HG02798 (cell line): Measurements from ENCODE around the gene NT5DC1.
A peak's percentile ranks its signal among the peaks of the same experiment; 100 is the strongest.

Experiments used
- ATAC-seq: cut with Tn5 transposase; IDR thresholded peaks from one replicate; pipeline ENCODE4 v1.9.1; 2021; ENCODE audit warnings: mild to moderate bottlenecking; ENCODE audit not compliant: unreplicated experiment, poor library complexity

NT5DC1 gene

DNA sequence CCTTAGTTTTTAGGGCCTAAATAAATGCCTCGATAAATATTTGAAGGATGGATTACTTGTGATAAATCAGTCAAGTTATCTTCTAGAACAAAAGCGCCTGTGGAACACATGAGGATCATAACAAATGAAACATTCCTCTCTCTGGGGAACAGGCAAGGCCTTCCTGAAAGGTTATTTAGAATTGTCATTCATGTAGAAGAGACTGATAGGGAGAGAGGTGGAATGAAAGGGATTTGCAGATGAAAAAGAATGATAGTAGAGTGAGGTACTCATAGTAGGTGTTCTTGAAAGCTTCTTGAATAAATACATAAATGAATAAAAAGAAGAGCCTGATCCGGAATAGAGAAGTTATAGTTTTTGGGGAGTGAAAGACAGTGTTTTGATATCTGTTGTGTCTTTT, 122.7 kb downstream of the NT5DC1 start:
- ATAC-seq = no peak

DNA sequence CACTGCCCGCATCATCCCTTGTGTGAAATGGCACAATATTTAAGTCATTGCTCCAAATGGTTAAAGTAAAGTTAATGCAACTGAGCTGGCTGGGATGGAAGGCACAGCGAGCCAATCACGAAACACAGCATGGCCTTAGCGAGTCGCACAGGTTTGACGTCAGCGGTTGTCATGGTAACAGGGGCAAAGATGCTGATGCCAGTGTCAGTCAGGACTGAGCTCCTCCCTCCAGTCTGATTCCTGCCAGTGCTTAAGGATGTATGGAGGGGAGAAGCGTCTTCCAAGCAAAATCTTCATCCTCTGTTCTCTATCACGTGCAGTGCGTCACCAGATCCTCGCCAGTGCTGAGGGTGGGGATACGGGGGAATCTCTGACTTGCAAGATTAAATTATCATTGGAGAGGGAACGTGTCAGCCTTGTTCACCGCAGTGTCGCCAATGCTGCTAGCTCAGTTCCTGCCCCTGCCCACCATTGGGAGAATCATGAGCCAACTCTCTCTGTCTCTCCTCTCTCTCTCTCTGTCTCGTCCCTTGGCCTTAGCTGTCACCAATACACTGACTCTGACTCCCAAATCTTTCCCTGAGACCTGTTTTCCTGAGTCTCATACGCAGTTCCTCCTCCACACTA, 128.7 kb downstream of the NT5DC1 start:
- ATAC-seq = no peak

DNA sequence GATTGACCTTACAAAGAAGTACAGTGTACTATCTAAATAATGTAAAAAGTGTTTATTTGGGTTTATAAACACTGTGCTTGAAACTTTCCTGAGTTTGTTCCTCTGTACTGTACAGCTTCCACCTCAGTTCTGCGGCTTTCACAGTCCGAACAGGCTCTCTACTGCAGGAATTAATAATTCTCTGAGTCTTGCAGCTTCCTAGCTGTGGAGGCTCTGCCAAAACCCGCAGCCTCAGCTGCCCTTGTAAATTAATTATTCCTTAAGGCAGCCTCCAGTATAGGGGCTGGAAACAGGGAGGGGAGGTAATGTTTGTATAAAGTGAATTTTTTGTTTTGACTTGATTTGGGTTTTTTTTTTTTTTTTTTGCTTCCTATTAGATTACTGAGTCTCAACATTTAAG, 134.0 kb downstream of the NT5DC1 start:
- no peak for ATAC-seq

DNA sequence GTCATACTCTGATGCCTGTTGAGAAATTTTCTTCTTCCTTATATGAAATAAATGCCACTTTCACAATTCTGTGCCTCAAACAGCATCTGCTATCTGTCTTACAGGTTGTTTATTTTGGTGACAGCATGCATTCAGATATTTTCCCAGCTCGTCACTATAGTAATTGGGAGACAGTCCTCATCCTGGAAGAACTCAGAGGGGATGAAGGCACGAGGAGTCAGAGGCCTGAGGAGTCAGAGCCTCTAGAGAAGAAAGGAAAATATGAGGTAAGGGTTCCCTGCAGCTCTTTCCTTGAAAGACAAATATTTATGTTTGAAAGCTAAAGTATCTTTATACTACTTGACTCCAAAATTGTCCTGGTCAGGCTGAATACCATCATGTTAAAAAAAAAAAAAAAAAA, 137.4 kb downstream of the NT5DC1 start:
- ATAC-seq = no peak

DNA sequence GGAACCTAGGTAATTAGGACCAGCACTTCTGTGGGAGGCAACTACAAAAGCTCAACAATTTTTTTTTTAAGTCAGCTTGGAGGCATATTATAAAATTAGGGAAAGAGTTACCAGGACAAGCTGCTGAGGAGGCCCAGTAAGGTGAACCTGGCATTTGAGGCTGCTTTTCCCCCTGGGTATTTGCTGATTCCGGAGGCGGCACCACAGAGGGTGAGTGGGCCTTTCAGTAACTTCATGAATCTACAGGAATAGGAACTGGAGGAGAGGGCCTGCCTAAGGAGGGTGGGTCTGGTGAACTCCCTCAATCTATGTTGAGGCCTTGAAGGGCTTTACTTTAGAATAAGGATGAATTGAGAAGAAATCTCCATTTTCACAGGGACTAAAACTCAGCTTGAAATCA, 138.6 kb downstream of the NT5DC1 start:
- ATAC-seq = no peak

DNA sequence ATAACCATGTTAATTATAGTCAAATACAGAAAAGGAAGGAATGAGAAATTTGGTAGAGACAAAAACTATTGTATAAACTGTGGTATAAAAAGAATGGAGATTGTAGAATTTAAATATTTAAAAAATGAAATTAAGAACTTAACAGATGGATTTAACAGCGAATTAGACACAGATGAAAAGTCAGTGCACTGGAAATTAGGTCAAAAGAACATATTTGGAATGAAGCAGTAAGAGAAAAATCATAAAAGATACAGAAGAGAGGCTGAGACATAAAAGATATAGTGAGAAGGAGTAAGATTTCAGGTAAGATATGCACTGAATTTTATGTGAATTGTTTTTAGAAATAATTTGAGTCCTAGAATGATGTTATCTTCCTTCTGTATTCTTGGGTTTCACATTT, 139.2 kb downstream of the NT5DC1 start:
- ATAC-seq = no peak

DNA sequence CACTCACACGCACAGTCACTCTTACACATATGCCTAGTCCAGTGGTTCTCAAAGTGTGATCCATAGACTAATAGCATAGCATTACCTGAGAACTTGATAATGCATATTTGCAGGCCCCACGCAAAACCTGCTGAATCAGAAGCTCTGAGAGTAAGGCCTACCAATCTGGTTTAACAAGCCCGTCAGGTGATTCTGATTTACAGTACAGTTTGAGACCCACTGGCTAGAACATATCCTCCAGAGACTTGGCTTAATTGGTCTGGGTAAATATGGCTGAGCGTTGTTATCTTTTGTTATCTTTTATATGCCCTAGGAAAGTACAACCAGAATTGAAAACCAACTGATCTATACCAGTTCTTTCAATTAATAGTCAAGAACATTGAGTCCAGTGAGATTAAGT, 143.6 kb downstream of the NT5DC1 start:
- no peak for ATAC-seq

DNA sequence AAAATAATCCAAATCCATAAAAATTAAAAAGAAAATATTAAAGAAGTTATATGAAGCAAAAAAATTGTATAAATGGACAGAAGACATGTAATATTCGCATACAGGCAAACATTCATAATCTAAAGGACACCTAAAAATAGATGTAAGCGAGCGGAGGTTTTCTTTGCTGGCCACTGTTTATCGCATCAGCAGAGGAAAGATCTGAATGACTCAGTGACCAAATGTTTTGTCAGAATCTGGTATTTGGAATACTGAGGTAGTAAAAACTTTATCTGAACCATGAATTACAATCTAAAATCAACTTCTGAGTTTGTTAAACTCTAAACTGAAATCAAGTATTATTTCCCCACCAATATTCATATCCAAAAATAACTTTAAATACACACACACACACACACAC, 145.4 kb downstream of the NT5DC1 start:
- no peak for ATAC-seq

DNA sequence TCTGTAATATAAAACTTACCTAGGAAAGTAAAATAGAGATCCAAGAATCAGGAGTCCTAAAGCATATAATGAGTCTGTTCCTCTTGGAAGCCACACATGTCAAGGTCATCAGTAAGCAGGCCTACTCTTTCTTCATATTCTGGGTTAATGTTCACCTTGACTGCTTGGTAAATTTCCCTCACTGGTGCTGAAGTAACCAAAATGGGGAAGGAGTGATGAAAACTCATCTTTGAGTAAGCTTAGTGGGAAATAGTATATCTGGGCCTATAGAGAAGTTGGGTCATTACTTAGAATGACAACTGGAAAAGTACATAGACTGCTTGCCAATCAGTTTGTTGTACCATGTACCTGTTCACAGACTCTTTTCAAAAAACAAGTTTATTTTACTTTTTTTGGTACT, 146.6 kb downstream of the NT5DC1 start:
- no peak for ATAC-seq

DNA sequence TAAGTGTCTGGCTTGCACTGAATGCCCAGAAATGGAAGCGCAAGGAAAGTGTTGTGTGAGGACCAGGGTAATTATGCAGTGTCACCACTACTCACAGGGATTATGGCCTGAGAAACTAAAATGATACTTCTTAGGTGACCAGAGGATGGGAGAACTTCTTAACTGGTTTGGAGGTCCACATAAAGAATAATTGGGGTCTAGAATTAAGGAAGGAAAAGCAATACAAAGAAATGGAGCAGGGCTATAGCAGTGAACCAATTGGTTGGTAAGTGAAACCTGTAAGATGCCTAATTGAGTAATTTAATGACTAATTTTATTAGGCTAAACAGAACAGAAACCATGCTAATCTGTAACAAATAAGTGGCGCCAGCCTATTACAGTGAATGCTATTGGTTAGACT, 147.9 kb downstream of the NT5DC1 start:
- ATAC-seq = no peak

DNA sequence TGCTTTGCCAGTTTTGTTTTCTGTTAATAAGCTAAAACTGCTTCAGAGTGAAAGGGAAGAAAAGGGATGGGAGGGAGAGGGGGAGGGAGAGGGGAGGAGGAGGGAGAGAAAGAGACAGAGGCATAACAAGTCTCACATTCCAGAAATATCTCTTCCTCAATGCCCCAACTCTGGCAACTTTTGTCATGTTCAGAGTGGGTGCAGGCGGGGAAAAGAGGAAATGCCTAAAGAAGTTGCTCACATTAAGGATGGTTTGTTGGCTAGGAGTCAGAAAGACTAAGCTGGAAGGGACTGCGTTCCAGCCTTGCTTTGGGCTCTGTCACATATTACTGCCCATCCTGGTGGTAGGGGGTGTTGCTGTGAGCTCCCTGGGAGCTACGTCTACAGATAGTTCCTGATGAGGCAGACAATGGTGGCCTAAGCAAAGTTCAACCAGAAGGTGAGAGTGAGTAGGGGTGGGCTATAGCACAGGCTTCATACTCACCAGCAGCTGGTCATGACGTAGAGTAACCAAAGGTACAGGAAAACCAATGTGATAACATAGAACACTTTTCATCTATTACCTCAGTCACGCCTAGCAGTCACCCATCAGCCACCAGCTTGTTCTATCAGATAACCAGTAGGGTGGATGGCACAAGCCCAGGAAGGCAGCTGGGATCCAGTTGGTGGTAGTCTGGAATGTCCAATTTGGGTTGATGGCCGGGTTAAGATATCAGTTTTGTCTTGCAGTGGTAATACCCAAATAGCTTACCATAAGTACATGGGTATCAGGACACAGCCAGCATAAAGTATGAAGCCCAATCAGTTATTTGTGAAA, 151.1 kb downstream of the NT5DC1 start:
- ATAC-seq = no peak

DNA sequence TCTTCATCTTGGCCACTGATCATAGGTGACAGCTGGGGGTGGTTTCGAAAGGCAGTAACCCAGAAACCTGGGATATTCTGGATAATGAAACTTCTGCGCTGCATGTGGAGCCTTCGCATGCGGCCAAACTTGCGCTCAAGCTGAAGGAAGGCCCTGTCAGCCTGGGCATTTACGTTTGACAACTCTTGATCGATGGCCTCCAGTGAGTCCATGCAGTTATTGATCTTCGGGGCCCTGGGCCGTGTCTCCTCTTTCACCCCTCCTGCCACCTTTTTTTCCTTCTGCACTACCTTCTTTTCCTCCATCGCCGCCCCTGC, 152.5 kb downstream of the NT5DC1 start:
- no peak for ATAC-seq

DNA sequence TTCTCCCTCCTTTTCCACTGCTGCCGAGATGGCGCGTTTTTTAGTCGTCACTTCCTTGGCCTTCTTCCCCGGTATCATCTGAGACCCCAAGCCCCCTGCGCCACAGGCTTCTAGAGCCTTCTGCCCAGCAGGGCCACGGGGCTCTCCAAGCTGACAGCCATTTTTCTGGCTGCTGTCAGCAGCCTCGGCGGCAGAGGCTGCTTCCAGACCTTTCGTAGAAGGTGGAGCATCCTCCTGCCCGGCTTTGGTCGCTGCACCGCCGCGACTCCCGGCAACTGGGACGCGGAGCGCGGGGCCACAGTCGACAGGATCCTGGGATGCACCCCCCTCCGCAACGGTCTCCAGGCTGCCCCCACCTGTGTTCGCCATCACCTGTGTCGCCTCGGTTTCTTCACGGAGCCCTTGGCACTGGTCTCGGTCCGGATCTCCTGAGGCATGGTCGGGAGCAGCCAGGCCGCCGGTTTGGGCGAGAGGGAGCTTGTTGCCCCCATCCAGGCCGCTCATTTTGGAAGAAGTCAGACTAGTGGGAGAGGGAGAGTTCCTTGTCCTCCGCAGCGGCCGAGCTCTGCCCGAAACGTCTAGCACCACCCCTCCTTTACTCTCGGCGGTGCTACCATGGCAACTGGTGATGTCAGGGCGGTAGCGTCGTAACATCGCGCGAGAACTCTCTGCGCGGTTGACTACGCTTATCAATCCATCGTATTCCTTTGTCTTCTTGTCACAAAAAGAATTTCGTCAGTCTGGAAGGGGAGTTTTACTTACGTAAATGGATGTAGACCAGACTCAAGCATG, 153.0 kb downstream of the NT5DC1 start, which contains the start of gene TSPYL4:
Gene TSPYL4 (minus strand): TSS at position 571 of the 792 bp plus-strand sequence. CDS start 67 bp downstream, at position 504.
- peak; percentile 100 for ATAC-seq

DNA sequence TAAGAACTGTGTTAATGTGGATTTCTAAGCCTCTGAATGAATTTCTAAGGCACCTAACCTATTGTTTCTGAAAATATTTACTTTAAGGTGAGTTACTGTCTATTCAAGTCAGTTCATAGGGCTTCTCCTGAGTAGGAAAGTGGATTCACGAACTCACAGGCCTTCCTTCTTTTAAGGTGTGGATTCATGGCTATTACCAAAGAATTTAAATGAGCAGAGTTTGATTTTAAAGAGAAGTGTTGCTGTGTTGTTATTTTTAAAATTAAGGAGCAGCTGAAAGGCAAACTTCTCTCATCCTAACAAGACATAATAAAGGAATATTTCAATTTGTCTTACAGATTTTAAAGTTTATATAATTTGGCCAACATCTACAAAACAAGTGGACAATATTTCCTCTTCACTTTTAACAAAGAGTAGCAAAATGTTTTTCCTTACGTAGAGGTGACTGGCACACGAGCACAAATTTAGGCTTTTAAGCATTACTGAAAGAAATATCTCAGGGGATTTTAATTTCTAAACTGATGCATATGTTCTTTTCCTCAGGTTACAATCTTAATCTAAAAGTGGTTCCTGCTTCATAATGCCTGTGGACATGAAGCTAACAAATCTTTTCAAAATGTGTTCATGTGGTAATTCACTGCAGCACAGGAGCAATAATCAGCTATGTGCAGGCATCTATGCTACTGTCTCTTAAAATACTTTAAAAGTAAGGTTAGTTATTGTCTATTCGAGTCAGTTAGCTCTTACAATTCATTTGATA, 153.8 kb downstream of the NT5DC1 start:
- ATAC-seq = peak; percentile 32

DNA sequence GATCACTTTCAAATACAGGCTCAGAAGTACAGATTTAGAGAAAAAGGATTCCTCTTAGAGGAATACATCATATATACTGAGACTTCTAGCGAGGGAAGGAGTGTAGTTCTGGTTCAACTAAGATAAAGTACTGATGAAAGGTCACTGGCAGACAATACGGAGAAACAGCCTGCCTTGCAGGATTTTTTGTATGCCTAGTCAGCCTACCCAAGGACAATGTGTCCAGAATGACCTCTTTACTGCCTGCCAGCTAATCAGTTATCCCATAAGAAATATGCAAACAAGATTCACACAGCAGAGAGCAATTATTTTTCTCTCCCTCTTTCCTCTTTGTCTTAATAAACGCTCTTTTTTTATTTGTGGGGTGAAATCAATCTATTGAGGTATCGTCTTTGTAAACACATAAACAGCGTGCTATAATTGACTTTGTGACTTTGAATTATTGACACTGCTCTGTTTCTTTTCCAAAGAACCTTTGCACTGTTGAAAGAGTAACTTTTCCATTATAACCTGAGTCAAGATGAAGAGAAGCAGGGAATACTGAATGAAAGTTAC, 154.7 kb downstream of the NT5DC1 start:
- no peak for ATAC-seq

DNA sequence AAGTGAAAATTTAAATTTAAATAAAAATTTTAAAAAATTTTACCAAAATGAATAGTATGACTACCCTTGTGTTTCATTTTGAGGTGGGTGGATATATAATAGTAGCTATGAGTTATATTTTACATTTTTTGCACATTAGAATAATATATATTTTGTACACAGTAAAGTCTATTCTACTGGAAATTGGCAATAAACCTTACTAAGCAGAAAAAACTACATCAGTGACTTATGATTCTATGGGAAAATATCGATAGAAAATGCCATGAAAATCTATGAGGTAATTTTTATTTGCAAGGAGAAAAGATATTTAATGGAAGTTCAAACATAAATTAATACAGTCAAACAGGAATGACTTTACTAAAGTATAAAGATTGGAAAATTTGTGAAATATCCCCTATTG, 156.0 kb downstream of the NT5DC1 start:
- ATAC-seq = no peak

DNA sequence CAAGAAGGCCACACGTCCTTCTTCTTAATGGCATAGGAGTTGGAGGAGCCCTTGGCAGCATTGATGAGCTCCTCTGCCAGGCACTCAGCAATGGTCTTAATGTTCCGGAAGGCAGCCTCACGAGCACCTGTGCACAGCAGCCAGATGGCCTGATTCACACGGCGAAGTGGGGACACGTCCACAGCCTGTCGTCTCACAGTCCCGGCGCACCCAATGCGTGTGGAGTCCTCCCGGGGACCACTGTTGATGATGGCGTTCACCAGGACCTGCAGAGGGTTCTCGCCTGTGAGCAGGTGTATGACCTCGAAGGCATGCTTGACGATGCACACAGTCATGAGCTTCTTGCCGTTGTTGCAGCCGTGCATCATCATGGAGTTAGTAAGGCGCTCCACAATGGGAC, 157.9 kb downstream of the NT5DC1 start:
- ATAC-seq = no peak

DNA sequence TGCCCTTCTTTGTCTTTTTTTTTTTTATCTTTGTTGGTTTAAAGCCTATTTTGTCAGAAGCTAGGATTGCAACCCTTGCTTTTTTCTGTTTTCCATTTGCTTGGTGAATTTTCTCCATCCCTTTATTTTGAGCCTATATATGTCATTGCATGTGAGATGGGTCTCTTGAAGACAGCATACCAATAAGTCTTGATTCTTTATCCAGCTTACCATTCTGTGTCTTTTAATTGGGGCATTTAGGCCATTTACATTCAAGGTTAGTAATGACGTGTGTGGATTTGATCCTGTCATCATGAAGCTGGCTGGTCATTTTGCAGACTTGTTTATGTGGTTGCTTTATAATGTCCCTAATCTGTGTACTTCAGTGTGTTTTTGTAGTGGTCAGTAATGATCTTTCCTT, 162.7 kb downstream of the NT5DC1 start:
- ATAC-seq = no peak

DNA sequence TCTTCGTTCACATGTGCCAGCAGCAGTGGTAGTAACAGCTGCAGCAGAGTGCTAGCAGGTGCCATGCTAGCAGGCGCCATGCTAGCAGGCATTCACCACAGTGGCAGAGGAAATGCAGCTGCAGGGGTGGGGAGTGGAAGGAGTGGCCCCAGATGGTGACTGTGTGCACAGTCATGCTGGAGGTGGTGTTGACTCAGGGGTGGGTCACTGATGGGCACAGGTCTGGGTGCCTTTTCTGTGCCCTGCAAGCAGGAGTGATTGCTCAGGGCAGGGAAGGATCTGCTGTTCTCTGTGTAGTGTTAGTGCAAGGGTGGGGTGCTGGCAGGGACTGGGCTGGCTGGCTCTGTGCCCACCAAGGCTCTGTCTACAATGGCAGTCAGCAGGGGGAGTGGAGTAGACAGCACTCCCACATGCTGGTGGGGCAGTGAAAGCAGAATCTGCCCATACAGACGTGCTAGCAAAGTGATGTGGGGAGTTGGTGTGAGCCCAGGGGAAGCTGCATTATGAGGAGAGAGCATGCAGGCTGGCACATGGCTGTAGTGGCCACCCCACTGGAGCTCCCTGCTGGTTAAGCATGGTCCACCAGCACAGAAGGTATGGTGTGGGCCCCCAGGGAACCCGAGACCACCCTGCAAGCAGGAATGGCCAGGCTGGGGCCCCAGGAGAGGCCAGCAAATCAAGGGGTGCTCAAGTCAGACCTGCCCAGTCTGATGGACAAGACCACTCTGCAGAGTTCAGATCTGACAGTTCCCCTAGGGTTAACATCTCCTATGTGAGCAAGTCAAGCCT, 164.6 kb downstream of the NT5DC1 start:
- ATAC-seq = no peak

DNA sequence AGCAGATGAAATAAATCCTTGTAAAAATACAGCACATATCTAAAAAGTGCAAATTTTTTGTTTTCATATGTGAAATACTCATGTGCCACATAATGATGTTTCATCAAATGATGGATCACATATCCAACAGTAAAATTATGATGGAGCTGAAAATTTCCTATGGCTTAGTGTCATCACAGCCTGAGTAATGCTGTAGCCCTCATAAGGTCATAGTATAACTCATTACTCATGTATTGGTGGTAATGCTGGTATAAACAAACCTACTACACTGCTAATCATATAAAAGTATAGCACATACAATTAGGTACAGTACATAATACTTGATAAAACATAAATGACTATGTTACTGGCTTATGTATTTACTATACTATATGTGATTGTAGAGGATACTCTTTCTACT, 166.2 kb downstream of the NT5DC1 start:
- ATAC-seq = no peak
